Measurements from ENCODE around the gene ECEL1.
"Not testable (repeated sequence)": the region's sequence is repeated elsewhere in the genome, so short reads cannot be mapped to it uniquely, and the experiment has no call there.

- TF ChIP-seq FOXA1 (IDR thresholded peaks at IDR 0.05); FOXM1 (IDR thresholded peaks at IDR 0.05; ENCODE audit: borderline replicate concordance); SUZ12 (IDR thresholded peaks at IDR 0.05); PKNOX1 (IDR thresholded peaks at IDR 0.05): not testable (repeated sequence)
These were observed 44.6 kb downstream of the ECEL1 start for GRCh38 chr2:232443047-232443446.
